COR-L47 (cell line): ENCODE results near the gene HOXD4.

ENCODE experiments used
- DNase-seq: peaks from one replicate; lab custom pipeline; 2025; lab: John Stamatoyannopoulos, UW

The HOXD4 gene

GRCh38 chr2:176114120-176114929, 37.0 kb upstream of the HOXD4 start:
- DNase-seq: peak; percentile 83

GRCh38 chr2:176114930-176115625, 36.3 kb upstream of the HOXD4 start:
- no peak for DNase-seq

DNA sequence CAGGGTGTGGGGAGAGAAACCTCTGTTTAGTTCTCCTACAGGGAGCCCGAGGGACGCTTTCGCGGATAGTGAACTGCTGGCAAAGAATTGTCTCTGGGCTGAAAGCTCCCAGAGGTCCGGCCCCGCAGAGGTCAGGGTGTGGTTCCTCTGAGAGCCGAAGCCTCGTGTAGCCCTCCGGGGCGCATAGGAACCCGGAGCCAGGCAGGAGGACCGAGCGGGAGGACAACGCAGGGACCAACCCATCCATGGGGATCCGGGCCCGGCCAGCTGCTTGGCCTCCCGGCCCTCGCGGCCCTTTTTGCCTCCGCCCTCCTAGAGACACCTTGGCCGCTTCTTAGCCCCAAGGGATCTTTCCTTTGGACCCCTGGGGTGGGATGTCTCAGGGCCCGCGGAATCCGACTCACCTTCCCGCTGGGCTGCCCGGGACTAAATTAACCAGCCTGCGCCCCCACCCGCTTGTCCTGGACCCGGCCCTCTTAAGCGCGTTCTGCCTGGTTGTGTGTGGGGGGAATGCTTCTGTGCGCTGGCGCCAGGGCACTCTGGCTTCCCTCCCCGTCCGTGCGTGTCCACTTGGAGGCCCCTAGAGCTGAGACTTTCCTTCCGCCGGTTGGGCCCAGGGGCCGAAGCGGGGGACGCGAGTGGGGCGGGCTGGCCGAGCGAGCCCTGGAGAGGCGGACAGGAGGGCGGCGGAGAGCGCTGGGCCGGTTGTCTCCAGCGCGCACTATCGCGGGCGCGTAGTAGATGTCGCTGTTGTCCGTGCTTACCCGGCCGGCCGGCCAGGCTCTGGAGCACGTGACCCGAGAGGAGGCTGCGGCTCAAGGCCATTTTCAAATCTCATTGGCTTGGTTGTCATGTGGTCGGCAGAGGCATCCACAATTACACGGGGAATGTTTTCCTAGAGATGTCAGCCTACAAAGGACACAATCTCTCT, 35.2 kb upstream of the HOXD4 start, which contains the start of gene HOXD10:
Gene HOXD10 (plus strand): TSS at position 896 of the 931 bp plus-strand sequence. CDS start 56 bp downstream, outside the sequence.
- DNase-seq: no peak

GRCh38 chr2:176117162-176117822, 34.1 kb upstream of the HOXD4 start:
- DNase-seq: no peak

GRCh38 chr2:176117823-176118371, 33.5 kb upstream of the HOXD4 start:
- DNase-seq: no peak

GRCh38 chr2:176118601-176119339, 32.6 kb upstream of the HOXD4 start:
- no peak for DNase-seq

GRCh38 chr2:176120364-176121189, 30.8 kb upstream of the HOXD4 start:
- DNase-seq: no peak

GRCh38 chr2:176121190-176122051, 29.9 kb upstream of the HOXD4 start:
- no peak for DNase-seq

DNA sequence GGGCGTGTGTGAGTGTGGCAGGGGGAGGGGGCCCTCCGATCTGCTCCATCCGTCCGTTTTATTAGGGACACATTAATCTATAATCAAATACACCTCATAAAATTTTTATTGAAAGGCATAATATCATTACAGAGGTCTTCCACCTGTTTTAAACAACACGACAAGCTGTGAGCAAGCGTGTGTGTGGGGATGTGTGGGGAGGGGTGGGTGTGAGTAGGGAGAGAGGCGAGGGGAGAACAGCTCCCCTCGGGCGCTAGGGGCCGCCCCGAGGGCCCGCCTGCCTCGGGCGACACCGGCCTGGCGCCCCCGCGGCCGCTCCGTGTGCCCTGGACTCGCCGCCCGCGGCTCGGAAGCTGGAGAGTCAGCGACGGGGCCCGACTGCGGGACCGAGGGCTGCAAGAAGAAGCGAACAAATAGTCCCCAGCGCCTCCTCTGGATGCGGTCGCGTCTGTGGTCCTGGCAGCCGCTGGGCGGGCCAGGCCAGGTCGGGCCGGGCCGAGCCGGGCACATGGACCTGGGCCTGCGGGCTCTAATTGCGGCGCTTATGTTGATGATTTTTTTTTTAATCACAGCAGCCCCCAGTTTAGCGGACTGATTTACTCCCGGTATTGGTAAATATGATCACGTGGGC, 29.2 kb upstream of the HOXD4 start:
- no peak for DNase-seq

- no peak for DNase-seq
Observed at GRCh38 chr2:176122683-176123410, 28.5 kb upstream of the HOXD4 start, which contains the start of gene HOXD9. Gene HOXD9 (plus strand): TSS chr2:176122719. CDS start chr2:176122769, 50 bp downstream.

DNA sequence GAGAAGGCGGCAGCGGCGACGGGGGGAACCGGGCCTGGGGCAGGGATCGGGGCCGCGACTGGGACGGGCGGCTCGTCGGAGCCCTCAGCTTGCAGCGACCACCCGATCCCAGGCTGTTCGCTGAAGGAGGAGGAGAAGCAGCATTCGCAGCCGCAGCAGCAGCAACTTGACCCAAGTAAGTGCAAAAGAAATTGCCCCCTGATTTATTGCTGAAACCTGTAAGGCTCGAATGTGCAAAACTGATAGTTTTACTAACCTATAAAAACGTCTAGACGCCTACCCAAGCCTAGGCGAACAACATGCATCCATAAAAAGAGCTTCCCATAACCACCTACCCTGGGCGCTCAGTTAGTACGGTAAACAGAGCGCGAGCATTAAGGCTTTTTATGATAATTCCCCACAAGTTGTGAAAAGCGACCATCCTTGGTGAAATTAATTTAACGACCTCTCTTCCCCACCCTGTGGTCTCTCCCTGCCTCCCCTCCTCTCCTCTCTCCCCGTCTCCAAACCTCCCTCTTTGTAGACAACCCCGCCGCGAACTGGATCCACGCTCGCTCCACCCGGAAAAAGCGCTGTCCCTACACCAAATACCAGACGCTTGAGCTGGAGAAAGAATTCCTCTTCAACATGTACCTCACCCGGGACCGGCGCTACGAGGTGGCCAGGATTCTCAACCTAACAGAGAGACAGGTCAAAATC, 27.8 kb upstream of the HOXD4 start:
- no peak for DNase-seq

- no peak for DNase-seq
Observed at GRCh38 chr2:176124110-176124946, 27.0 kb upstream of the HOXD4 start.

- DNase-seq: no peak
Observed at GRCh38 chr2:176124947-176125771, 26.2 kb upstream of the HOXD4 start.

DNA sequence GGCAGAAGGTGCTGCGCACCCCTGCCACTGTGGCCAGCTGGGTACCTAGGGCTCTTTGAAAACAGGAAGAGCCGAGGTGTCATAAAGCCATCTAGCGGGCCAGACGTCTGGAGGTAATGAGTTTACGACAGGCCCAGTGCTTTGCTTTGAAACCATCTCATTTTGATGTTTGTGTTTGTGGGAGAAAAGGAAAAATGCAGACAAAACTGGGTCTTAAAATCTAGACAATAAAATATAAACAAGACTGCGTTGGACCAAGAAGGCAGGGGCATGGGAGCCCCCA, 25.6 kb upstream of the HOXD4 start:
- DNase-seq: no peak
